NCI-H187 treated with DMSO at 0.1 percent for 48 hours (cell line): Measurements from ENCODE around the gene SLC35F4.

ENCODE experiments used
- DNase-seq: peaks from one replicate; lab custom pipeline; 2025; lab: John Stamatoyannopoulos, UW

Gene SLC35F4

GRCh38 chr14:57617510-57617909 lies 248.4 kb downstream of the SLC35F4 start:
- no peak for DNase-seq

- DNase-seq, result no peak
Measured at GRCh38 chr14:57612946-57613345, 252.9 kb downstream of the SLC35F4 start.

GRCh38 chr14:57611555-57612075 lies 254.3 kb downstream of the SLC35F4 start:
- no peak for DNase-seq

- no peak for DNase-seq
Measured at GRCh38 chr14:57610631-57611030, 255.3 kb downstream of the SLC35F4 start.

- no peak for DNase-seq
Measured at GRCh38 chr14:57609192-57610075, 256.5 kb downstream of the SLC35F4 start.

- DNase-seq, result no peak
Measured at GRCh38 chr14:57607086-57607485, 258.8 kb downstream of the SLC35F4 start.

- no peak for DNase-seq
Measured at GRCh38 chr14:57583396-57583795, 282.5 kb downstream of the SLC35F4 start.

GRCh38 chr14:57582746-57583145 lies 283.1 kb downstream of the SLC35F4 start:
- DNase-seq, result no peak

- no peak for DNase-seq
Measured at GRCh38 chr14:57578801-57579200, 287.1 kb downstream of the SLC35F4 start.

GRCh38 chr14:57576498-57576897 lies 289.4 kb downstream of the SLC35F4 start:
- DNase-seq, result no peak

GRCh38 chr14:57575482-57575881 lies 290.4 kb downstream of the SLC35F4 start:
- DNase-seq, result no peak

GRCh38 chr14:57574617-57575288 lies 291.1 kb downstream of the SLC35F4 start:
- peak; percentile 29 for DNase-seq

- no peak for DNase-seq
Measured at GRCh38 chr14:57573173-57573572, 292.7 kb downstream of the SLC35F4 start.

GRCh38 chr14:57568554-57568953 lies 297.3 kb downstream of the SLC35F4 start:
- no peak for DNase-seq

GRCh38 chr14:57567220-57567619 lies 298.7 kb downstream of the SLC35F4 start:
- no peak for DNase-seq

- no peak for DNase-seq
Measured at GRCh38 chr14:57560681-57561080, 305.2 kb downstream of the SLC35F4 start.

GRCh38 chr14:57559576-57559975 lies 306.3 kb downstream of the SLC35F4 start:
- DNase-seq, result no peak

- no peak for DNase-seq
Measured at GRCh38 chr14:57549765-57550420, 316.0 kb downstream of the SLC35F4 start.

GRCh38 chr14:57549016-57549564 lies 316.8 kb downstream of the SLC35F4 start:
- DNase-seq, result no peak

- DNase-seq, result no peak
Measured at GRCh38 chr14:57547131-57547530, 318.8 kb downstream of the SLC35F4 start.

- no peak for DNase-seq
Measured at GRCh38 chr14:57533214-57533613, 332.7 kb downstream of the SLC35F4 start.

GRCh38 chr14:57530571-57530970 lies 335.3 kb downstream of the SLC35F4 start:
- DNase-seq, result no peak
